SU-DHL-6 (cell line): ENCODE data around the gene COX4I2.

ENCODE experiments used
- H2AFZ ChIP-seq: fragments of 200-600 bp; sonication (generic); 2 replicates; pipeline ENCODE4 v1.6.1; 2014; ENCODE audit warnings: low read depth, mild to moderate bottlenecking, moderate library complexity, mixed read lengths, antibody characterized with exemption, low read length; ENCODE audit not compliant: severe bottlenecking
- H3F3A ChIP-seq: fragments of 200-600 bp; shearing (Covaris generic); 2 replicates; pipeline ENCODE4 v1.6.0; 2016; ENCODE audit warnings: antibody characterized with exemption, mild to moderate bottlenecking; ENCODE audit not compliant: insufficient read depth
- H3K27ac ChIP-seq: fragments of 200-600 bp; sonication (generic); 2 replicates; pipeline ENCODE4 v1.5.1; 2016; ENCODE audit warnings: low read depth, mild to moderate bottlenecking, low read length, moderate library complexity, mixed read lengths
- H3K27me3 ChIP-seq: fragments of 200-600 bp; sonication (generic), shearing (Covaris generic); 2 replicates; pipeline ENCODE4 v1.6.0; 2014; ENCODE audit warnings: mild to moderate bottlenecking, low read length
- H3K36me3 ChIP-seq: fragments of 200-600 bp; sonication (generic); 2 replicates; pipeline ENCODE4 v1.6.1; 2014; ENCODE audit warnings: mild to moderate bottlenecking, low read length, mixed read lengths
- H3K4me2 ChIP-seq: fragments of 300-600, 200-600 bp; shearing (Covaris generic), sonication (generic); 2 replicates; pipeline ENCODE4 v1.6.0; 2014; ENCODE audit warnings: low read length, low read depth, mild to moderate bottlenecking; ENCODE audit not compliant: poor library complexity, severe bottlenecking
- H3K4me3 ChIP-seq: fragments of 200-600 bp; sonication (generic); 2 replicates; pipeline ENCODE4 v1.5.1; 2014; ENCODE audit warnings: antibody characterized with exemption, low read length, mild to moderate bottlenecking, mixed read lengths; ENCODE audit not compliant: insufficient read depth, poor library complexity, severe bottlenecking
- H3K79me2 ChIP-seq: fragments of 200-600 bp; sonication (generic); 2 replicates; pipeline ENCODE4 v1.6.1; 2014; ENCODE audit warnings: mild to moderate bottlenecking, low read length, moderate library complexity; ENCODE audit not compliant: insufficient read depth
- H3K9ac ChIP-seq: fragments of 200-600 bp; sonication (generic); 2 replicates; pipeline ENCODE4 v1.7.0; 2014; ENCODE audit warnings: mild to moderate bottlenecking, low read length
- H3K9me2 ChIP-seq: fragments of 200-600 bp; sonication (generic); replicated peaks from 2 replicates; pipeline ENCODE4 v1.6.1; 2014; ENCODE audit warnings: low read length; ENCODE audit not compliant: insufficient read depth
- H3K9me3 ChIP-seq: fragments of 200-600 bp; sonication (generic); 2 replicates; pipeline ENCODE4 v1.6.1; 2014; ENCODE audit warnings: low read length, mixed read lengths; ENCODE audit not compliant: insufficient read depth
- H4K20me1 ChIP-seq: fragments of 200-600 bp; sonication (generic); 2 replicates; pipeline ENCODE4 v1.6.1; 2014; ENCODE audit warnings: low read depth, mild to moderate bottlenecking, antibody characterized with exemption, low read length, moderate library complexity, mixed read lengths
- CTCF ChIP-seq: fragments of 200-600 bp; sonication (generic); IDR thresholded peaks from one replicate; pipeline ENCODE4 v1.5.1; 2017; ENCODE audit warnings: antibody characterized with exemption, mild to moderate bottlenecking, low read length, moderate library complexity; ENCODE audit not compliant: insufficient read depth, poor library complexity, severe bottlenecking
- EZH2phosphoT487 ChIP-seq: fragments of 200-600 bp; sonication (generic), shearing (Covaris generic); conservative IDR thresholded peaks from 2 replicates; pipeline ENCODE4 v1.6.1; 2018; ENCODE audit warnings: mild to moderate bottlenecking, antibody characterized with exemption, low read length, moderate library complexity, mixed read lengths

The COX4I2 gene

GRCh38 chr20:31673435-31673834 is 35.7 kb downstream of the COX4I2 start:
- Histone ChIP-seq H2AFZ (no peak overlapping the region), H3K27ac (peak overlapping the region; percentile 33; the same call in 1 of the 2 replicates), H4K20me1 (no peaks in the 10 kb centered on the region), H3F3A (no peaks in the 10 kb centered on the region), H3K9me3 (no peaks in the 10 kb centered on the region), H3K27me3 (no peaks in the 10 kb centered on the region), H3K4me2 (no peak overlapping the region), H3K4me3 (no peak overlapping the region), H3K36me3 (no peaks in the 10 kb centered on the region), H3K9me2 (no peaks in the 10 kb centered on the region), H3K79me2 (0 out of 2 replicates have a peak, but pooled peaks cover 8% of the 10 kb centered on the region), H3K9ac (no peak overlapping the region)
- TF ChIP-seq CTCF: no peak
- no peak for TF ChIP-seq EZH2phosphoT487

- Histone ChIP-seq H3K79me2 (0 out of 2 replicates have a peak, but pooled peaks cover 8% of the 10 kb centered on the region), H3K4me2 (no peak overlapping the region), H3F3A (no peaks in the 10 kb centered on the region), H3K27ac (peak overlapping the region; percentile 33), H3K9me3 (no peaks in the 10 kb centered on the region), H3K36me3 (no peaks in the 10 kb centered on the region), H3K9me2 (no peaks in the 10 kb centered on the region), H3K9ac (no peak overlapping the region), H3K4me3 (no peak overlapping the region), H4K20me1 (no peaks in the 10 kb centered on the region), H3K27me3 (no peaks in the 10 kb centered on the region), H2AFZ (no peak overlapping the region)
- no peak for TF ChIP-seq CTCF
- TF ChIP-seq EZH2phosphoT487: no peak
These were observed 36.3 kb downstream of the COX4I2 start for GRCh38 chr20:31673943-31674463.

GRCh38 chr20:31674895-31675827 is 37.4 kb downstream of the COX4I2 start:
- Histone ChIP-seq H3K9me2 (no peaks in the 10 kb centered on the region), H3K9ac (no peak overlapping the region), H3K36me3 (no peaks in the 10 kb centered on the region), H2AFZ (no peak overlapping the region), H3K27ac (peak overlapping the region; percentile 15; the same call in 1 of the 2 replicates), H3K9me3 (no peaks in the 10 kb centered on the region), H3F3A (no peaks in the 10 kb centered on the region), H3K27me3 (no peaks in the 10 kb centered on the region), H4K20me1 (no peaks in the 10 kb centered on the region), H3K79me2 (0 out of 2 replicates have a peak, but pooled peaks cover 4% of the 10 kb centered on the region), H3K4me2 (no peak overlapping the region), H3K4me3 (no peak overlapping the region)
- no peak for TF ChIP-seq EZH2phosphoT487
- TF ChIP-seq CTCF: no peak
